GM13977 (cell line): ENCODE results near the gene ECI1.

Experiments
- DNase-seq: peaks from one replicate; pipeline ENCODE4 v3.0.0; 2012; ENCODE audit warnings: low spot score
- CTCF ChIP-seq: IDR thresholded peaks from 2 replicates; pipeline ENCODE4 v1.5.1; 2012; ENCODE audit warnings: mild to moderate bottlenecking, control low read depth; ENCODE audit not compliant: insufficient read depth; ENCODE audit errors: extremely low read depth, missing control alignments
- in situ Hi-C: fragments of 300-500 bp; cut with MboI; formaldehyde crosslinking; loops from one replicate; pipeline ENCODE4 v1.12.0; 2022; ENCODE audit warnings: low sequenced_read_pairs, low pct_unique_long_range_greater_than_20kb, mixed read lengths, inconsistent platforms; ENCODE audit not compliant: unreplicated experiment

Gene ECI1

DNA sequence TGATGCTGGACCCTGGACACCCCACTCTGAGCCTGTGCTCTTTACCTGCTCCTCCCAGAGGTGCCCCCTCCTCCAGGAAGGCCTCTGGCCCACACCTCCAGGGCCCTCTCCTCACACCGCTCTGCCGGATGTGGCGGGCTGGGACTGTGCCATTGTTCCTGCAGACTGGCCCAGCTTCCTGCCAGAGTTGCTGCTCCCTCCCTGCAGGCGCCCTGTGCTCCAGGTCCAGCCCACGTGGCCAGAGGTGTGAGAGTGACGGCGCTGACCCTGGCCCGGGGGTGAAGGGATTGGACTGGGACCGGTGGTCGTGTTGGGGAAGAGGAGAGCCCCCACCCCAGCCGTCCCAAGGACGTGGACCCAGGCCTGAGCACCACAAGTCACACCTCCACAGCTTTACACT is 22.3 kb downstream of the ECI1 start:
- TF ChIP-seq CTCF = no peak

GRCh38 chr16:2228161-2228824 is 23.1 kb downstream of the ECI1 start:
- DNase-seq = no peak
- TF ChIP-seq CTCF = no peak
- in situ Hi-C loops = no loop called here

More for the DNA sequence above, 22.3 kb downstream of the ECI1 start:
- in situ Hi-C loops = no loop called here
- no peak for DNase-seq

GRCh38 chr16:2226918-2227317 is 24.5 kb downstream of the ECI1 start:
- in situ Hi-C loops = no loop called here
- DNase-seq = no peak
- no peak for TF ChIP-seq CTCF

DNA sequence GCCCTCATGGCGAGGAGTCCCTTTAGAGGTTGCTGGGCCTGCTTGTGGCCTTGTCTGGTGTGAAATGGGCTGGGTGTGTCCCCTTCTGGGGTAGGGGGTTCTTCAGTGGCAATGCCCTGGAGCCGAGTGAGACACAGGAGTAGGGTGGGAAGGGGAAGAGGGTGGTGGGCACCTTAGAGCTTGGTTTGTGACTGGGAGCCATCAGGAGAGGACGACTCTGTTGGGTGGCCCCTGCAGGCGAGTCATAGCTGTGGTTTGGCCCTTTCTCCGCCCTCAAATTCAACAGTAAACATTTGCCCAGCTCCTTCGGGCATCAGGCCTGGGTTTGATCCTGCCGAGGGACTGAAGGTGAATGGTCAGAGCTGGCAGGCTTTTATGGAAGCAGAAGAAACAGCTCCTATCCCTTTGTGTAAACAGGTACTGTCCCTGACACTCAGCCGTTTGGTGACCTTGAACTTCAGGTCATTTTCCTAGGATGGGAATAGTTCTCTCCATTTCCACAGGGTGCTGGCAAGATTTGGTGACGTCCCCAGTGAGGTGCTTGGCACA is 25.1 kb downstream of the ECI1 start:
- in situ Hi-C loops = no loop called here
- TF ChIP-seq CTCF = no peak
- no peak for DNase-seq

- peak; percentile 69 for DNase-seq
- in situ Hi-C loops = no loop called here
- peak; percentile 19 for TF ChIP-seq CTCF
These were observed 27.4 kb downstream of the ECI1 start for GRCh38 chr16:2223942-2224486.

GRCh38 chr16:2223221-2223941 is 28.0 kb downstream of the ECI1 start, which contains the start of gene E4F1:
Gene E4F1, plus strand, starts transcription at chr16:2223591. Its CDS starts 23 bp downstream, at chr16:2223614.
- in situ Hi-C loops = no loop called here
- TF ChIP-seq CTCF = no peak
- DNase-seq = peak; percentile 100
